Measurements from ENCODE around the gene KHDRBS2.

DNA sequence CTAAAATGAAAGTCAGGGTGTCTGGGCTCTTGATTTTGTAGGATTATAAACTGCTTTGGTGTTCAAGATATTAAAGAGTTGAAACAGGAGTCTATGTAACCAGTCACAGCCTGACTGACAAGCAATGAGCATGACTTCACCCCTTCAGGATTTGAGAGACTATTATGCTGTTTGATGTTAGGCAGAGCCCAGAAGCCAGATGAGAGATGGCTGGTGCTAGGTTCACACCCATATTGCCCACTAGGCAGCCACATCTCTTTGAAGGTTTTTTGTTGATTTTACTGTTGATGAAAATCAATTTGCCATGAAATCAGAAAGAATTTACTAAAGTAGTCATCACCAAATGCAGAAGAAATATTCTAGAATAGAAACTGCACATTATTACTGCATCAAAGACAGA is 243.6 kb downstream of the KHDRBS2 start:
- no peak for TF ChIP-seq CTCF (IDR thresholded peaks at IDR 0.05)
- no peak for TF ChIP-seq FOXP1 (CRISPR knock-in tag; IDR thresholded peaks at IDR 0.05; ENCODE audit: borderline replicate concordance)
- TF ChIP-seq ETV6 (CRISPR knock-in tag; IDR thresholded peaks at IDR 0.05): no peak
- TF ChIP-seq, protein P1, sequence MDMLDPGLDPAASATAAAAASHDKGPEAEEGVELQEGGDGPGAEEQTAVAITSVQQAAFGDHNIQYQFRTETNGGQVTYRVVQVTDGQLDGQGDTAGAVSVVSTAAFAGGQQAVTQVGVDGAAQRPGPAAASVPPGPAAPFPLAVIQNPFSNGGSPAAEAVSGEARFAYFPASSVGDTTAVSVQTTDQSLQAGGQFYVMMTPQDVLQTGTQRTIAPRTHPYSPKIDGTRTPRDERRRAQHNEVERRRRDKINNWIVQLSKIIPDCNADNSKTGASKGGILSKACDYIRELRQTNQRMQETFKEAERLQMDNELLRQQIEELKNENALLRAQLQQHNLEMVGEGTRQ (CRISPR knock-in tag; IDR thresholded peaks at IDR 0.05): no peak
- no peak for TF ChIP-seq CBFB (CRISPR knock-in tag; IDR thresholded peaks at IDR 0.05; ENCODE audit: low read depth)
- TF ChIP-seq TEAD1 (CRISPR knock-in tag; IDR thresholded peaks at IDR 0.05): no peak
- no peak for TF ChIP-seq FOXJ3 (CRISPR knock-in tag; IDR thresholded peaks at IDR 0.05; ENCODE audit: borderline replicate concordance)
- TF ChIP-seq SP1 (CRISPR knock-in tag; conservative IDR thresholded peaks at IDR 0.05): no peak
- TF ChIP-seq TCF7 (CRISPR knock-in tag; IDR thresholded peaks at IDR 0.05; ENCODE audit: low read depth): no peak
- no peak for TF ChIP-seq ESRRA (CRISPR knock-in tag; IDR thresholded peaks at IDR 0.05; ENCODE audit: borderline replicate concordance)
- no peak for TF ChIP-seq ZBTB21 (CRISPR knock-in tag; IDR thresholded peaks at IDR 0.05; ENCODE audit: borderline replicate concordance)
- no peak for TF ChIP-seq ZNF219 (CRISPR knock-in tag; IDR thresholded peaks at IDR 0.05; ENCODE audit: borderline replicate concordance)
